SK-N-MC (cell line): Measurements from ENCODE around the gene BTG4.

Experiments
- EZH2 ChIP-seq: fragments of 200-600 bp; sonication (generic); IDR thresholded peaks from one replicate; pipeline ENCODE4 v1.6.1; 2017; ENCODE audit warnings: antibody characterized with exemption
- FOXP2 ChIP-seq: optimal IDR thresholded peaks from 2 replicates; pipeline ENCODE3; 2011; ENCODE audit warnings: mild to moderate bottlenecking, moderate library complexity; ENCODE audit not compliant: insufficient read depth; ENCODE audit errors: extremely low read length, control extremely low read depth
- POLR2AphosphoS5 ChIP-seq: IDR thresholded peaks from 2 replicates; pipeline ENCODE4 v1.6.1; 2012; ENCODE audit warnings: mild to moderate bottlenecking, low read depth, low read length, borderline replicate concordance

DNA sequence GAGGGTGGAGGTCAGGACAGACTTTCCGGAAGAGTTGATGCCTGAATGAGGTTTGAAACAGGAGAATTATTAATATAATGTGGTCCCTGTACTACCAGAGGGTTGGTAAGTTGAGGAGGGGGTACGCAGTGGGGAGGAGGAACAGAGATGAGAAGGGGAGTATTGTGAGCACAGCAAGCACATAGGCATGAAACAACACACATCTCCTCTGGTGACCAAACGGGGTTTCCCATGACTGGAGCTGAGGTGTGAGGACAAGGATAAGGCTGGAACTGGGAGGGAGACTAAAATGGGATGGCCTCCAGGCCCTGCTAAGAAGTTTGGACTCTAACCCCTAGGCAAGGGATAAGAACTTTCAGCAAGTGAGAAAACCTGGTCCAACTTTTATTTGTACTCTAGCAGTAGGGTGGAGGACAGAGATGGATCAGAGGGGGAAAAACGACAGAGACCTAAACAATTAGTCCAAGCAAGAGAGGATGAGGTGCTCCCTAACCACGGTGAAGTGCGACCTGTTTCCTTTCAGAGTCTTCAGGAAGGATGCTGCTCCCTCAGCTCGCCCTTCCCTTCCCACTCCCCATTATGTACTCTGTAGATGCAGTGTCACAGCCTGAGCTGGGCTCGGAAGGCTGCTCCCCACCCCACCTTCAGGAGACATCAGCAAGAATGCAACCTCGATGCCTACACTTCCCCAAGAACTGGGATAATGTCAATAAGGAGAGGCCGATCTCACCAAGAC is 59.2 kb downstream of the BTG4 start:
- TF ChIP-seq EZH2 (no peak), POLR2AphosphoS5 (no peak), FOXP2 (no peak)
